Measurements from ENCODE around the gene TMEM272.
A peak's percentile ranks its signal among the peaks of the same experiment; 100 is the strongest.

Gene TMEM272

DNA sequence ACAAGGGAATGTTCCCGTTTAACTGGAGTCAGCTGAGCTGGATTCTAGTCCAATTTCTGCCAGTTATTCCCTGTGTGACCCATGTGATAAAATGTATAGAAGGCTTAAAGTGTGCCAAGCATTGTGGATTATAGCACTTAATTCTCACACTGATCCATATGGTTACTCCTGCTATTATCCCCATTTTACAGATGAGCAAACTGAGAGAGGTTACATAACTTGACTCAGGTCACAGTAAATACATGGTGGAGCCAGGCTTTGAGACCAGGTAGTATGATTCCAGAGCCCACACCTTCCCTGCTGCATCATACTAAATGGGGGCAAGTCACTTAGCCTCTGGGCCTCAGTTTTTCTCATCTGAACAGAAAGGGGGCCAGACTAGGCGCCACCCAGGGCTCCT, 39.1 kb downstream of the TMEM272 start:
- DNase-seq (ENCODE audit: low read depth), result no peak
- no peak overlapping the region for H3K4me3 ChIP-seq (ENCODE audit: low read length)
- TF ChIP-seq CTCF (conservative IDR thresholded peaks at IDR 0.05; ENCODE audit: low read length), result no peak

GRCh38 chr13:51805313-51805712, 39.7 kb downstream of the TMEM272 start:
- TF ChIP-seq CTCF (conservative IDR thresholded peaks at IDR 0.05; ENCODE audit: low read length), result no peak
- H3K4me3 ChIP-seq (ENCODE audit: low read length), result no peak overlapping the region
- no peak for DNase-seq (ENCODE audit: low read depth)

- no peak for DNase-seq (ENCODE audit: low read depth)
These were observed 40.4 kb downstream of the TMEM272 start for GRCh38 chr13:51804295-51805172.

DNA sequence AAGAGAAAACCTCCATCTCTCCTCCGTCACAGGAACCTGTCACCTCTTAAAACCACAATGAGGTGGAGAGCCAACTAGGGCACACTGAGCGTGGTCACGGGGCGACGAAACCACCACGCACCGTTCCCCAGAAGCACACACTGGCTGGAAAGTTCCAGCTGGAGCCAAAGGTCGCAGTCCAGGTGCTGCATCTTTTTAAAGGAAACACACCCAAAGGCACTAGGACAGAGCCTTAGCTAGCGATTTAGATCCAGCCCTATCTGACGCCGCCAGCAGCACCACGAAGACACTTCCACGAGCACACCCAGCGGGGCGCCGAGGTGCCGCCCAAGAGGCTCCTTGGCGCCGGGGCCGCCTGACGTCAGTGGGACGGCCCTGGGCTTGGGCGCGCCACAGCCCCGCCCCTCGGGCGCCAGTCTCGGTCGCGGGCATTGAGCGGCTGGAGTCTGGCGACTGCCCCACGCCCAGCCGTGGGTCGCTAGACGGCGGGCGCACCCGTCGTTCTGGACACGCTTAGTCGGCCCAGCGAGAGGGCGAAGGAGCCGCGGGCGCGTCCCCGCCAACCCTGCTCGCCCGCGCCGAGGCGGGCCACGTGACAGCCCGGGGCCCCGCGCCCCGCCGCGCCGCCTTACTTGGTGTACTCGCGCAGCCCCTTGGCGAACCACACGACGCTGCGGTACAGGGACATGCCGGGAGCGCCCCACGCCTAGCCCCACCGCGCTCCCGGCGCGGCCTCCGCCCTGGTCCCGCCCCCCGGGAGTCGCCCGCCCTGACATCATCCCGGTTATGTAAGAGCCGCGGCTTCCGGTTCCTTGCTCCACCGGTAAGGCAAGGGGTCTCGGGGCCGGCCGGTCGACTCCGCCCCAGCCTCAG, 41.3 kb downstream of the TMEM272 start, which contains the start of gene DHRS12:
DHRS12 (minus strand) TSS at position 742 of the 873 bp plus-strand sequence. CDS start 4,504 bp downstream, outside the sequence.
- peak; percentile 80 for DNase-seq (ENCODE audit: low read depth)
- H3K4me3 ChIP-seq (ENCODE audit: low read length), result peak within 1 kb of the TSS; percentile 82
- no peak; the same call in 1 of the 2 replicates for TF ChIP-seq CTCF (conservative IDR thresholded peaks at IDR 0.05; ENCODE audit: low read length)

More at GRCh38 chr13:51804295-51805172, 40.4 kb downstream of the TMEM272 start:
- peak overlapping the region; percentile 82 for H3K4me3 ChIP-seq (ENCODE audit: low read length)
- TF ChIP-seq CTCF (conservative IDR thresholded peaks at IDR 0.05; ENCODE audit: low read length), result no peak

GRCh38 chr13:51802631-51803418, 42.2 kb downstream of the TMEM272 start:
- H3K4me3 ChIP-seq (ENCODE audit: low read length), result peak overlapping the region; percentile 82
- TF ChIP-seq CTCF (conservative IDR thresholded peaks at IDR 0.05; ENCODE audit: low read length), result no peak
- no peak for DNase-seq (ENCODE audit: low read depth)

- TF ChIP-seq CTCF (conservative IDR thresholded peaks at IDR 0.05; ENCODE audit: low read length), result no peak
- no peak overlapping the region for H3K4me3 ChIP-seq (ENCODE audit: low read length)
- peak; percentile 29 for DNase-seq (ENCODE audit: low read depth)
These were observed 43.3 kb downstream of the TMEM272 start for GRCh38 chr13:51801631-51802099.
